ENCODE data around the gene MGRN1.

- TF ChIP-seq POLR2AphosphoS5 (IDR thresholded peaks at IDR 0.05): no peak
- no peak for TF ChIP-seq CTCF (IDR thresholded peaks at IDR 0.05; ENCODE audit: poor library complexity, severe bottlenecking)
- TF ChIP-seq TAF1 (IDR thresholded peaks at IDR 0.05; ENCODE audit: low read depth): no peak
- TF ChIP-seq EZH2 (IDR thresholded peaks at IDR 0.05; ENCODE audit: borderline replicate concordance, insufficient read depth, low read length, poor library complexity, severe bottlenecking): no peak
- no peak for TF ChIP-seq REST (IDR thresholded peaks at IDR 0.05; ENCODE audit: borderline replicate concordance)
Measured at GRCh38 chr16:4690946-4691665, 66.5 kb downstream of the MGRN1 start.

All from neural cell (in vitro differentiated cells).